Hematopoietic multipotent progenitor cell treated with erythropoietin and hydrocortisone succinate and interleukin-3 and kit ligand, for 6 days (in vitro differentiated cells): ENCODE results near the gene MMGT1.

Experiments used
- DNase-seq: peaks from one replicate; pipeline ENCODE4 v3.0.0-alpha.2; 2015

Gene MMGT1

GRCh38 chrX:135973548-135974278, at the start of gene MMGT1:
TSS of gene MMGT1 (minus strand) at chrX:135973988. CDS start at chrX:135973675, 313 bp downstream.
- DNase-seq: peak; percentile 88

- no peak for DNase-seq
Measured at GRCh38 chrX:136021903-136022302, 48.1 kb upstream of the MMGT1 start.

- DNase-seq: no peak
Measured at GRCh38 chrX:136021160-136021559, 47.4 kb upstream of the MMGT1 start.

DNA sequence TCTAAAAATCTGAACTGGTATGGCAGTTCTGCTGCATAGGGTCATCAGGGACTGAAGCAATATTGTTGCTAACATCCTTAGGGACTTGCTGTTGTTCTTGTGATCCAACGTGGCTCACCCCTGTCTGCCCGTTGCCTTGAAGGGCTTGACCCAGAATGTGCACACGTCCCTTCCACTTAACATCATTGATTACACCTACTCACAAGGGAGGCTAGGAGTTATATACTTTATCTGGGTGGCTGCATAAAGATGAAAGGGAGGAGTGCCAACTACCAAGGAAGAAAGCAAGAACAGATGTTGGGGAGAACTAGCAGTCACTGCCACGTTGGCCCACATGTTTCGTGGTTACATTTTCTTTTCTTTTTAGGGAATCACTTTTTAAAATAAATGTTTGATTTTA, 45.4 kb upstream of the MMGT1 start:
- DNase-seq: peak; percentile 70

DNA sequence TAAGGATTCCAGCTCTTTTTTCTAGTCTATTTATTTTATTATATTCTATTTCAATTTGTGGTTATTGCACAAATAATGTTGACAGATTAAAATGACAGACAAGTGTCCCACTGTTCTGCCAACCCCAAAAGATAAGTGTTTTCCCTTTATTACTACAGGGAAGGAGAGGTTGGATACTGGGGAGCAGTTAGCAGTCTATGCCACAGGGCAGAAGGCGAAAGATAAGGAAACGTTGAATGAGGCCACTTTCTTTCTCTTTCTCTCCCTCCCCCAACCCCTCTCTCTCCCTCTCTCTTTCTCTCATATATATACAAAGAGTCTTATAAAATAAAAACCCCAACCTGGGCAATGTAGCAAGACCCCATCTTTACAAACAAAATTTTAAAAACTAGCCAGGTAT, 43.1 kb upstream of the MMGT1 start:
- peak; percentile 73 for DNase-seq

DNA sequence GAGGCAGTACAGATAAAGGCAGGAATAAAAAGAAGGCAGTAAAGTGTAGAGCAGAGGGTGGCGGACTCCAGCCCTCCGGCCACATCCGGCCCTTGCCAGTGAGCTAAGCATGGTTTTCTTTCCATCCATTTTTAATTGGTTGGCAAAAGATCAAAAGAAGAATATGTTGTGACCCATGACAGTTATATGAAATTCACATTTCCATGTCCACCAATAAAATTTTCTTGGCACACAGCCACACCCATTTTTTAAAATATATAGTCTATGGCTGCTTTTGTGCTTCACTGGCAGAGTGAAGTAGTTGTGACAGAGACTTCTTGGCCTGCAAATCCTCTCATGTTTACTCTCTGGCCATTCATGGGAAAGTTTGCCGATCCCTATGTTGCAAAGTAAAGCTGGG, 41.2 kb upstream of the MMGT1 start:
- DNase-seq: no peak

DNA sequence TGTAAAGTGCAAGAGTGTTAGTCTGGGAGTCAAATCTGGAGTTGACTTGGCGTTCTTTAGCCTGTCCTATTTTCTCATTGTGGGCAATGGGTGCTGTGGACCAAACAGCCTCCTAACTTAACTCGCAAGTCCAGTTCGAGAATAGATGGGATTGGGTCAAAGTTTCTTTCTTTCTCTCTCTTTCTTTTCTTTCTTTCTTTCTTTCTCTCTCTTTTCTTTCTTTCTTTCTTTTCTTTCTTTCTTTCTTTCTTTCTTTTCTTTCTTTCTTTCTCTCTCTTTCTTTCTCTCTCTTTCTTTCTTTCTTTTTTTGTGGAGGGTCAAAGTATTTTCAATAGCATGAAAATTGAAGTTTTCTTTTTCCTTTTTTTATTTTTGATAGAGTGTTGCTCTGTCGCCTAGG, 14.5 kb upstream of the MMGT1 start:
- DNase-seq: no peak

- no peak for DNase-seq
Measured at GRCh38 chrX:135985973-135986310, 12.2 kb upstream of the MMGT1 start.

- peak; percentile 77 for DNase-seq
Measured at GRCh38 chrX:135985157-135985972, 11.6 kb upstream of the MMGT1 start, which contains the start of gene SLC9A6. TSS of gene SLC9A6 (plus strand) at chrX:135985435. CDS start at chrX:135985659, 224 bp downstream.

DNA sequence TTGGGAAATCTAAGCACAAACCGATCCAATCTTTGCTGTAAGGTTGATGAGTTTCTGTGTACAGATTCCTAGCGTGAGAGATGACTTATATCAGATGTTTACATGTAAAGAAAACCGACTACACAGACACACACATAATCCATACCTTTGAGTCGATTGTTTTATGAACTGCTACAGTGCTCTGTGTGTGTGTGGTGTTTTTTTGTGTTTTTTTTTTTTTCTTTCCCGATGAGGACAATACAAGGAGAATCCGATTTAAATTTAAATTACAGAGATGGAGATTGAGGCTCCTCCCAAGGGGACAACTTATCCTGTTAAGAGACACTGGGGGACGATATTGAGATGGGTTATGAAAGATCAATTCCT, 11.0 kb upstream of the MMGT1 start:
- no peak for DNase-seq

- no peak for DNase-seq
Measured at GRCh38 chrX:135984256-135984655, 10.5 kb upstream of the MMGT1 start.

- no peak for DNase-seq
Measured at GRCh38 chrX:135982860-135983259, 9.1 kb upstream of the MMGT1 start.

DNA sequence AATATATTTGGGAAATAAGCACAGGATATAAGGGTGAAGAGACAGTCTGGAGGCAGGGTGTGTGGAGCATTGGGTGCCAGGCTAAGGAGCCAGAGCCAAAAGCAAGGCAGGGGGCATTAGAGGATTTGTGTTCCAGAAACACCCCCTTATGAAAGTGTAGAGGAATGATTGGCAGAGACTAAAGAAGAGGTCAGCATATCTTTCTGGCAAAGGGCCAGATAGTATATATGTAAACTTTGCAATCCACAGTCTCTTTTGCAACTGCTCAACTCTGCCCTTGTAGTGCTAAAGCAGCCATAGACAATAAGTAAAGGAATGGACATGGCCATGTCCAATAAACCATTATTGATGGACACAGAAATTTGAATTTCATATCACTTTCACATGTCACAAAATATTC, 7.9 kb upstream of the MMGT1 start:
- DNase-seq: peak; percentile 61

GRCh38 chrX:135981010-135981409, 7.2 kb upstream of the MMGT1 start:
- no peak for DNase-seq

DNA sequence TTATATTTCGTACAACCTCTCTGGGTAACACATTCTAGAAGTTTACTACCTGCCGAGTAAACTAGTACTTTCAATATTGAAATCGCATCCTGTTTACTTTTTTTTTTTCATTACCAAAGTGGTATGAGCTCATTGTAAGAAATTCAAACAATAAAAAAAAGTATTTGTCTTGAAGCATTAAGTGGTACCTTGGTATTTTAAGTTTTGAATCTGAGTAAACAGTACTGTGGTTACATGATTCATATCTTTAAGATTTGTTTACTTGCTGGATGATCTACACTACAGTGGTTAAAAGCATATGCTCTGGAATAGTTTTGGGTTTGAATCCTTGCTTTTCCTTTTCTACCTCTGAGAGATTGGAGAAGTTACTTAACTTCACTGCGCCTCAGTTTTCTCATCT, 3.8 kb upstream of the MMGT1 start:
- no peak for DNase-seq

- DNase-seq: no peak
Measured at GRCh38 chrX:135975421-135975820, 1.6 kb upstream of the MMGT1 start.

DNA sequence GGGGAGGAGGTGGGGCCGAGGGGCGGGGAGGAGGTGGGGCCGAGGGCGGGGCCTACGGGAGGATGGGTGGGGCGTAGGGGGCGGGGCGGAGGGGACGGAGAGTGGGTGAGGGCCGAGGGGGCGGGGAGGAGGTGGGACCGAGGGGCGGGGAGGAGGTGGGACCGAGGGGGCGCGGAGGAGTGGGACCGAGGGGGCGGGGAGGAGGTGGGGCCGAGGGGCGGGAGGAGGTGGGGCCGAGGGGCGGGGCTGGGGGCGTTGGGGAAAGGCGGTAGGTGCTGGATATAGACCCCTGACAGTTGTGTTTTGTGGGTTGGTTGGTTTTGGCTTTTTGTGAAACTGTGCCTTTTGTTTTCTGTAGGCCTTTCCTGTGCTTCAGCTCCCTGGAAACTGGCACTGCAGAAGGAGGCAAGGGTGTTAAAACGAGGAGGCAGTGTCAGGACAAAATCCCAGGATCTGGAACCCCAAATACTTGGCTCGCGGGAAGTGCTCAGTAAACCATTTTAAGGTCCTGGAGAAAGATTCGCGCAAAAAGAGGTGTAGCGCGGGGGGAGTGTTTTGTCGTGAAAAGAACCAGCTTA, 580 bp upstream of the MMGT1 start:
- DNase-seq: peak; percentile 78

- DNase-seq: peak; percentile 32
Measured at GRCh38 chrX:135973025-135973547, 702 bp downstream of the MMGT1 start.

- DNase-seq: no peak
Measured at GRCh38 chrX:135951291-135951690, 22.5 kb downstream of the MMGT1 start.

GRCh38 chrX:135944486-135944885, 29.3 kb downstream of the MMGT1 start:
- DNase-seq: no peak

GRCh38 chrX:135931644-135932487, 41.9 kb downstream of the MMGT1 start:
- peak; percentile 64 for DNase-seq

DNA sequence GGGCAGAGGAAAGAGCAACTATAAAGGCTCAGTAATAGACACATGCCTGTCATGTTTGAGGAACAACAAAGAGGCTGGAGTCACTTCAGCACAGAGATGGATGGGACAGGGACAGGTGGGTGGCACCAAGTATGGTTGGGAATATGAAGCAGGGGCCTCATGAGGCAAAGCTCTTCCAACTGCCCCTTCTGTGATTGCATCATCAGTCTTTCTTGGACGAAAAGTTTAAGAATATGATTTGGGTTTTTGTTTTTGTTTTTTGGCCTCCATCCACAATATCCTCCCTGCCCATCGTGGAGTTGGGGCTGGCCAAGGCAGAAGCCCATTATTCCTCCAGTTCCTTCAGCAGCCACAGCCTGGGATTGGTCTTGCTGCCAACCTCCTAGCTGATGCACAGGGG, 45.9 kb downstream of the MMGT1 start:
- DNase-seq: no peak

DNA sequence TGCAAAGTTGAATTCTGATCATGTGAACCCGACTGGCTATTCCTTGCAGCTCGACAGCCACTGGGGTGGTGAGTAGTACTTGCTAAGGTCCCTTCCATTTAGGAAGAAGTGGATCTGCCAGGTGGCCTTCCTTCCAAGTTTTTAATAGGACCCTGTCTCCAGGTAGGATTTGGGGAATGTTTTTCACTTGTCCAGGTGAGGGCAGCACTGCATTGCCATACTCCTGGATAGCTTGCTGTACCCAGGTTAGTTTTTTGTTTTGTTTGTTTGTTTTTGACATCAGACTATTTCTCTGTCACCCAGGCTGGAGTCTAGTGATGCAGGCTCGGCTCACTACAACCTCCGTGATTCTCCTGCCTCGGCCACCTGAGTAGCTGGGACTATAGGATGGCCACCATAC, 50.4 kb downstream of the MMGT1 start:
- DNase-seq: no peak
